HepG2 (cell line): Measurements from ENCODE around the gene BRCA1. TPM values are rescaled to one million over a fixed set of nuclear protein-coding genes. Genes with fewer than 3 reads are reported as not detected.

Experiments used
- ADNP ChIP-seq: sonication (generic); formaldehyde crosslinking; IDR thresholded peaks from 2 replicates; pipeline ENCODE4 v1.4.0; 2020; ENCODE audit warnings: missing genetic modification reagents
- HMG20A ChIP-seq: IDR thresholded peaks from 2 replicates; pipeline ENCODE4 v1.6.1; 2016; ENCODE audit warnings: borderline replicate concordance
- MBNL3 ChIP-seq: fragments of 250-450 bp; sonication (Bioruptor Pico); conservative IDR thresholded peaks from 2 replicates; pipeline ENCODE4 v1.8.0; 2022; ENCODE audit warnings: mild to moderate bottlenecking, inconsistent platforms
- MLXIP ChIP-seq: sonication (generic); formaldehyde crosslinking; IDR thresholded peaks from 2 replicates; pipeline ENCODE4 v1.9.0; 2021; ENCODE audit warnings: missing genetic modification reagents, borderline replicate concordance
- NFYB ChIP-seq: sonication (generic); formaldehyde crosslinking; IDR thresholded peaks from 2 replicates; pipeline ENCODE4 v1.4.0; 2020; ENCODE audit warnings: missing genetic modification reagents
- PAXIP1 ChIP-seq: sonication (generic); formaldehyde crosslinking; conservative IDR thresholded peaks from 2 replicates; pipeline ENCODE4 v1.4.0; 2020; ENCODE audit warnings: mild to moderate bottlenecking, missing genetic modification reagents, moderate library complexity
- PPARG ChIP-seq: conservative IDR thresholded peaks from 2 replicates; pipeline ENCODE4 v1.6.1; 2016; ENCODE audit warnings: missing biosample characterization, missing genetic modification reagents
- SALL1 ChIP-seq: sonication (generic); formaldehyde crosslinking; IDR thresholded peaks from 2 replicates; pipeline ENCODE4 v1.8.0; 2022; ENCODE audit warnings: mild to moderate bottlenecking, missing genetic modification reagents
- SP2 ChIP-seq: sonication (generic); formaldehyde crosslinking; IDR thresholded peaks from 2 replicates; pipeline ENCODE4 v1.5.1; 2020; ENCODE audit warnings: mild to moderate bottlenecking, missing genetic modification reagents
- SYNCRIP ChIP-seq: fragments of 200-400 bp; formaldehyde crosslinking; IDR thresholded peaks from 2 replicates; pipeline ENCODE4 v1.6.1; 2018; ENCODE audit warnings: mild to moderate bottlenecking, low read depth, low read length; ENCODE audit not compliant: insufficient read depth
- YEATS4 ChIP-seq: sonication (generic); formaldehyde crosslinking; IDR thresholded peaks from 2 replicates; pipeline ENCODE4 v1.4.0; 2020; ENCODE audit warnings: missing genetic modification reagents, borderline replicate concordance
- ZFX ChIP-seq: sonication (generic); formaldehyde crosslinking; IDR thresholded peaks from 2 replicates; pipeline ENCODE4 v1.4.0; 2020; ENCODE audit warnings: mild to moderate bottlenecking, low read depth, missing genetic modification reagents, moderate library complexity
- ZNF224 ChIP-seq: sonication (generic); formaldehyde crosslinking; IDR thresholded peaks from 2 replicates; pipeline ENCODE4 v1.5.0; 2020; ENCODE audit warnings: mild to moderate bottlenecking, missing genetic modification reagents
- ZNF296 ChIP-seq: sonication (generic); formaldehyde crosslinking; conservative IDR thresholded peaks from 2 replicates; pipeline ENCODE4 v1.5.0; 2020; ENCODE audit warnings: mild to moderate bottlenecking, missing genetic modification reagents
- ZNF30 ChIP-seq: sonication (generic); formaldehyde crosslinking; IDR thresholded peaks from 2 replicates; pipeline ENCODE4 v1.5.0; 2020; ENCODE audit warnings: mild to moderate bottlenecking, missing genetic modification reagents
- ZNF331 ChIP-seq: sonication (generic); formaldehyde crosslinking; IDR thresholded peaks from 2 replicates; pipeline ENCODE4 v1.4.0; 2020; ENCODE audit warnings: missing genetic modification reagents
- ZNF33B ChIP-seq: sonication (generic); formaldehyde crosslinking; IDR thresholded peaks from 2 replicates; pipeline ENCODE4 v1.5.1; 2020; ENCODE audit warnings: mild to moderate bottlenecking, missing genetic modification reagents
- ZNF605 ChIP-seq: sonication (generic); formaldehyde crosslinking; IDR thresholded peaks from 2 replicates; pipeline ENCODE4 v1.8.0; 2022; ENCODE audit warnings: mild to moderate bottlenecking, missing genetic modification reagents
- ZNF639 ChIP-seq: conservative IDR thresholded peaks from 2 replicates; pipeline ENCODE4 v1.6.1; 2018; ENCODE audit warnings: missing genetic modification reagents
- ZNF792 ChIP-seq: IDR thresholded peaks from 2 replicates; pipeline ENCODE4 v1.6.1; 2016
- ZNF850 ChIP-seq: sonication (generic); formaldehyde crosslinking; conservative IDR thresholded peaks from 2 replicates; pipeline ENCODE4 v1.9.0; 2021; ENCODE audit warnings: mild to moderate bottlenecking, missing genetic modification reagents
- ZSCAN12 ChIP-seq: sonication (generic); formaldehyde crosslinking; IDR thresholded peaks from 2 replicates; pipeline ENCODE4 v1.9.0; 2021; ENCODE audit warnings: mild to moderate bottlenecking, missing genetic modification reagents
- ZSCAN29 ChIP-seq: sonication (generic); formaldehyde crosslinking; conservative IDR thresholded peaks from 2 replicates; pipeline ENCODE4 v1.4.0; 2020; ENCODE audit warnings: mild to moderate bottlenecking, missing genetic modification reagents
- polyA plus RNA-seq, 8 experiments: library from polyadenylated mRNA; depleted of rRNA in 3 of 8; stranded (reverse) in 7 of 8; unstranded in 1 of 8; fragments of >200 nt; fragmentation: Illumina TruSeq in 4 of 8; extraction: Trizol in 4 of 8; gene quantifications; 2 replicates each; pipeline versions ENCODE4 v1.2.1 to v1.2.3, GENCODE V29; 2011 to 2016; ENCODE audit warnings: low read depth in 4 of 8, missing spikeins in 1 of 8, mixed read lengths in 1 of 8; ENCODE audit not compliant: insufficient read depth in 1 of 8
- total RNA-seq, 5 experiments: library from RNA; depleted of rRNA; stranded (reverse); fragments of >200 nt; fragmentation: Illumina TruSeq; extraction: Trizol; gene quantifications; 2 replicates each; pipeline ENCODE4 v1.2.3, GENCODE V29; 2016; ENCODE audit warnings: low read depth in 1 of 5

The BRCA1 gene
- total and polyA plus RNA-seq, 2 of the 13 experiments (the other 11 are each of a cell fraction or from before 2014, with no cell fraction given) = 13.3 to 37.5 TPM

DNA sequence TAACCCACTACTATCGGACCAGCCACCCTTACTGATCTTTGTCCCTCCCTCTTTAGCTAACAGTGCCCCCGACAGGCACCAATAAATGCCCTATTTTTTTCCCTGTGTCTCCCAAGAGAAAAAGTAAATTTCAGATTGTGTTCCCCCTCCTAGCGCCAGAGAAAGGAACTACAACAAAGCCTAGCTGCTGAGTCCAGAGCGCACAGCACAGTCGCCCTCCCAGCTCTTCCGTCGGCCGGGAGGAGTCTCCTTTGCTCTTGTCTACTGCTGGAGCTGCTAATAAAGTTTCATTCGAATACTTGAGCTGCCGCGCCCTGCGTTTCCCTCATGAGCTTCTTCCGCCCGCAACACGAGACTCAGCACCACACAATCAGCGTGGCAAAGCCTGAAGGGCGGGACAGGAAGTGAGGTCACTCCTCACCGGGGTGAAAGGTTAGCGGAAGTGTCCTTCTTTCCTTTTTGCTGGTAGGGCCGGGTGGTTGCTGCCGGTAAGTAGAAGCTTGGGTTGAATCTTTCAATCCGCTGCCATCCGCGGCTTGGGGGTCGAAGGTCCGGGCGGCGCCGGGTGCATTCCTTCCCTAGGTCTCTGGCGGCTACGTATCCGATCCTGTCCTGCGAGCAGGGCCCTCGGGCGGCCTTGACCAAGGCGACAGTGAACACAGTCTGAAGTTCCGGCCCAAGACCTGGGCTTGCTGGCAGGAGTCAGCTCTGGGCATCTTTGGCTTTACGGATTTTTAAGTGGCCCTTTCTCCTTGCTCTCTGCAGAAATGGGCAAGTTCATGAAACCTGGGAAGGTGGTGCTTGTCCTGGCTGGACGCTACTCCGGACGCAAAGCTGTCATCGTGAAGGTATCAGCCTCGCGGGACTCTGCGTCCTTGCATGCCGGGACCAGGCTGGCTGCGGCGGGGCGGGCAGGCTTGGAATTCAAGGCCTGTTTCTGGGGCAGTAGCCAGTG, 126.9 kb downstream of the BRCA1 start, which contains the start of gene RPL27 (continued):
- TF ChIP-seq PAXIP1 (CRISPR knock-in tag) (peak; percentile 91), YEATS4 (CRISPR knock-in tag) (peak; percentile 98), ZNF850 (CRISPR knock-in tag) (no peak), MBNL3 (no peak), ZNF331 (CRISPR knock-in tag) (peak; percentile 98), ZNF639 (CRISPR knock-in tag) (peak; percentile 91), ADNP (CRISPR knock-in tag) (no peak), ZNF792 (peak; percentile 99), MLXIP (CRISPR knock-in tag) (no peak), HMG20A (CRISPR knock-in tag) (peak; percentile 61; the same call in 1 of the 2 replicates), ZNF30 (CRISPR knock-in tag) (peak; percentile 96), NFYB (CRISPR knock-in tag) (peak; percentile 88), ZNF33B (0 out of 2 replicates have a peak, but pooled peaks have one; percentile 28), ZSCAN12 (CRISPR knock-in tag) (0 out of 2 replicates have a peak, but pooled peaks have one; percentile 9), ZFX (peak; percentile 100), ZNF605 (CRISPR knock-in tag) (peak; percentile 99), SP2 (CRISPR knock-in tag) (peak; percentile 92), PPARG (peak; percentile 96), SALL1 (CRISPR knock-in tag) (peak; percentile 98), ZNF224 (CRISPR knock-in tag) (peak; percentile 73), ZSCAN29 (CRISPR knock-in tag) (peak; percentile 99), ZNF296 (CRISPR knock-in tag) (no peak; the same call in 1 of the 2 replicates), SYNCRIP (no peak)
